Cortex of kidney (tissue), 1 donor: ENCODE data around the gene MAOA.
"Not testable (repeated sequence)": the region's sequence is repeated elsewhere in the genome, so short reads cannot be mapped to it uniquely, and the experiment has no call there.

Experiments
- DNase-seq: peaks from one replicate; lab custom pipeline; 2025; lab: John Stamatoyannopoulos, UW

Gene MAOA

GRCh38 chrX:43656005-43656494 is at the start of gene MAOA:
Gene MAOA (plus strand): TSS chrX:43656299. CDS start chrX:43656342, 43 bp downstream.
- DNase-seq, result peak; percentile 2

GRCh38 chrX:43612400-43612799 is 43.7 kb upstream of the MAOA start:
- no peak for DNase-seq

GRCh38 chrX:43615660-43616059 is 40.4 kb upstream of the MAOA start:
- no peak for DNase-seq

GRCh38 chrX:43618366-43619205 is 37.5 kb upstream of the MAOA start:
- DNase-seq, result no peak

- DNase-seq, result not testable (repeated sequence)
Observed at GRCh38 chrX:43619861-43620260, 36.2 kb upstream of the MAOA start.

- DNase-seq, result no peak
Observed at GRCh38 chrX:43627147-43627546, 29.0 kb upstream of the MAOA start.

- DNase-seq, result no peak
Observed at GRCh38 chrX:43627669-43628068, 28.4 kb upstream of the MAOA start.

- no peak for DNase-seq
Observed at GRCh38 chrX:43629229-43629628, 26.9 kb upstream of the MAOA start.

GRCh38 chrX:43631841-43632240 is 24.3 kb upstream of the MAOA start:
- no peak for DNase-seq

GRCh38 chrX:43633081-43633480 is 23.0 kb upstream of the MAOA start:
- no peak for DNase-seq

GRCh38 chrX:43633757-43634156 is 22.3 kb upstream of the MAOA start:
- no peak for DNase-seq

GRCh38 chrX:43640482-43640881 is 15.6 kb upstream of the MAOA start:
- no peak for DNase-seq

GRCh38 chrX:43641691-43642090 is 14.4 kb upstream of the MAOA start:
- no peak for DNase-seq

GRCh38 chrX:43643201-43643600 is 12.9 kb upstream of the MAOA start:
- DNase-seq, result no peak

GRCh38 chrX:43643662-43644061 is 12.4 kb upstream of the MAOA start:
- DNase-seq, result no peak

GRCh38 chrX:43644124-43644701 is 11.9 kb upstream of the MAOA start:
- DNase-seq, result no peak

- no peak for DNase-seq
Observed at GRCh38 chrX:43646800-43647199, 9.3 kb upstream of the MAOA start.

GRCh38 chrX:43654431-43655150 is 1.5 kb upstream of the MAOA start:
- peak; percentile 12 for DNase-seq

- DNase-seq, result no peak
Observed at GRCh38 chrX:43655151-43656004, 721 bp upstream of the MAOA start.

- DNase-seq, result no peak
Observed at GRCh38 chrX:43657671-43658070, 1.6 kb downstream of the MAOA start.

GRCh38 chrX:43661521-43662240 is 5.6 kb downstream of the MAOA start:
- DNase-seq, result no peak
